SKM-1 (cell line): ENCODE results near the gene TRPM5.

ENCODE experiments used
- DNase-seq: peaks from one replicate; lab custom pipeline; 2025; ENCODE audit not compliant: unreplicated experiment; lab: John Stamatoyannopoulos, UW

The TRPM5 gene

GRCh38 chr11:2437516-2437915, 6.8 kb downstream of the TRPM5 start:
- DNase-seq = no peak

- DNase-seq = no peak
Measured at GRCh38 chr11:2436521-2437031, 7.7 kb downstream of the TRPM5 start.

GRCh38 chr11:2436013-2436520, 8.2 kb downstream of the TRPM5 start:
- no peak for DNase-seq

GRCh38 chr11:2435288-2436012, 8.9 kb downstream of the TRPM5 start:
- no peak for DNase-seq

- DNase-seq = no peak
Measured at GRCh38 chr11:2434506-2435255, 9.6 kb downstream of the TRPM5 start.

GRCh38 chr11:2434008-2434407, 10.3 kb downstream of the TRPM5 start:
- no peak for DNase-seq

GRCh38 chr11:2433106-2433925, 11.0 kb downstream of the TRPM5 start:
- no peak for DNase-seq

GRCh38 chr11:2432628-2433071, 11.7 kb downstream of the TRPM5 start:
- no peak for DNase-seq

- no peak for DNase-seq
Measured at GRCh38 chr11:2432171-2432621, 12.1 kb downstream of the TRPM5 start.

- no peak for DNase-seq
Measured at GRCh38 chr11:2431395-2431794, 12.9 kb downstream of the TRPM5 start.

- DNase-seq = no peak
Measured at GRCh38 chr11:2428322-2428795, 16.0 kb downstream of the TRPM5 start.

GRCh38 chr11:2427721-2428321, 16.5 kb downstream of the TRPM5 start:
- DNase-seq = no peak

GRCh38 chr11:2426826-2427521, 17.3 kb downstream of the TRPM5 start:
- no peak for DNase-seq

- no peak for DNase-seq
Measured at GRCh38 chr11:2426221-2426620, 18.1 kb downstream of the TRPM5 start.

- DNase-seq = no peak
Measured at GRCh38 chr11:2425506-2425905, 18.8 kb downstream of the TRPM5 start.

GRCh38 chr11:2424811-2425495, 19.4 kb downstream of the TRPM5 start:
- DNase-seq = no peak

- no peak for DNase-seq
Measured at GRCh38 chr11:2423157-2424025, 20.9 kb downstream of the TRPM5 start.

GRCh38 chr11:2422461-2423156, 21.7 kb downstream of the TRPM5 start:
- DNase-seq = no peak
